ENCODE data around the gene UBE2J1.
A peak's percentile ranks its signal among the peaks of the same experiment; 100 is the strongest.

The UBE2J1 gene

DNA sequence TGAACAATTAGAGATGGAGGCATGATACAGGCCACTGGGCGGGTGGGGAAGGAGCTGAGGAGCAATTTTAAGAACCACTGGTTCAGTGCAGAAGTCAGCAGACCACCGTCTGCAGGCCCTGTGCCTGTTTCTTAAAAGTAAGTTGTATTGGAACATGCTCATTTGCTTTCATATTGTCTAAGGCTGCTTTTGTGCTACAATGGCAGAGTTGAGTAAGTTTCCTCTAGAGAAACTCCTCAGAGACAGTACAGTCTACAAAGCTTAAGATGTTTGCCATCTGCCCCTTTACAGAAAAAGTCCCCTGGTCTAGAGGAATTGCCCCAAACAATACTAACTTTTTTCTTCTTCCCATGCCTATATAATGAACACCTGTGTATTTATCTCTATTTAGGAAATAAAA lies 28.5 kb upstream of the UBE2J1 start:
- Histone ChIP-seq H3K27me3 (no peaks in the 10 kb centered on the region), H3K9me3 (no peaks in the 10 kb centered on the region), H3K36me3 (no peaks in the 10 kb centered on the region; the same call in none of the 2 replicates), H3K4me1 (no peaks in the 10 kb centered on the region; the same call in none of the 2 replicates), H3K4me3 (ENCODE audit: low read depth, low read length) (no peak overlapping the region)
- TF ChIP-seq, protein P1, sequence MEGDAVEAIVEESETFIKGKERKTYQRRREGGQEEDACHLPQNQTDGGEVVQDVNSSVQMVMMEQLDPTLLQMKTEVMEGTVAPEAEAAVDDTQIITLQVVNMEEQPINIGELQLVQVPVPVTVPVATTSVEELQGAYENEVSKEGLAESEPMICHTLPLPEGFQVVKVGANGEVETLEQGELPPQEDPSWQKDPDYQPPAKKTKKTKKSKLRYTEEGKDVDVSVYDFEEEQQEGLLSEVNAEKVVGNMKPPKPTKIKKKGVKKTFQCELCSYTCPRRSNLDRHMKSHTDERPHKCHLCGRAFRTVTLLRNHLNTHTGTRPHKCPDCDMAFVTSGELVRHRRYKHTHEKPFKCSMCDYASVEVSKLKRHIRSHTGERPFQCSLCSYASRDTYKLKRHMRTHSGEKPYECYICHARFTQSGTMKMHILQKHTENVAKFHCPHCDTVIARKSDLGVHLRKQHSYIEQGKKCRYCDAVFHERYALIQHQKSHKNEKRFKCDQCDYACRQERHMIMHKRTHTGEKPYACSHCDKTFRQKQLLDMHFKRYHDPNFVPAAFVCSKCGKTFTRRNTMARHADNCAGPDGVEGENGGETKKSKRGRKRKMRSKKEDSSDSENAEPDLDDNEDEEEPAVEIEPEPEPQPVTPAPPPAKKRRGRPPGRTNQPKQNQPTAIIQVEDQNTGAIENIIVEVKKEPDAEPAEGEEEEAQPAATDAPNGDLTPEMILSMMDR (IDR thresholded peaks at IDR 0.05; ENCODE audit: low read depth, low read length): no peak
- no peak for DNase-seq

DNA sequence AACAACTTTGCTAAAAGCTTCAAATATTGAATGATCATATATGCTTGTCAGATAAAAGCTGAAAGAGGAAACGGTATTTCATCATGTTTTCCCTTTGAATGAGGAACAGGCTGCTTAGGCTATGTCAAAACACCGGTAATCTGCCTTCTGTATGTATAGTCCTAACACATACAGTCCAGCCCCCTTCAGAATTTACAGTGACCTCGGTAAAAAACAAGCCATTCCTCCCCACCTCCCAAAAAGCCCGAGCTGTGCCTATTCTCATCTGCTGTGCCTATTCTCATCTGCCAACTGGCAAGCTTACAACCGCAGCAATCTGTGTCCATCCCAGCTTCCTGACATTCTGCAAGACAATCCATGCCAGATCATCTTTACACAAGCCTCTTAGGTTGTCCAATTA lies 26.8 kb upstream of the UBE2J1 start:
- no peaks in the 10 kb centered on the region for H3K9me3 ChIP-seq
- no peaks in the 10 kb centered on the region; the same call in none of the 2 replicates for H3K36me3 ChIP-seq
- DNase-seq: no peak
- no peak overlapping the region for H3K4me3 ChIP-seq (ENCODE audit: low read depth, low read length)
- H3K27me3 ChIP-seq: no peaks in the 10 kb centered on the region
- peaks cover 4% of the 10 kb centered on the region for H3K4me1 ChIP-seq
- TF ChIP-seq, protein P1 (IDR thresholded peaks at IDR 0.05; ENCODE audit: low read depth, low read length): no peak

DNA sequence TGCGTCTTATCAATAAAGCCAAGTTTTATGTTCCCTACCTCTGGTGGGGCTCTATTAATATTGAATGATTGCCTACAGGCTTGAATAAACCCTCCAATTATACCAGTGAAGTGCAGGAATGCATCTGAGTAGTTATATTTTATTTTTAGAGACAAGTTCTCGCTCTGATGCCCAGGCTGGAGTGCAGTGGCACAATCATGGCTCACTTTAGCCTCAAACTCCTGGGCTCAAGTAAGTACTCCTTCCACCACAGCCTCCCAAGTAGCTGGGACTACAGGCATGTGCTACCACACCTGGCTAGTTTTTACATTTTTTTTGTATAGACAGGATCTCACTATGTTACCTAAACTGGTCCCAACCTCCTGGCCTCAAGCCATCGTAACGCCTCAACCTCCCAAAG lies 26.1 kb upstream of the UBE2J1 start:
- Histone ChIP-seq H3K27me3 (no peaks in the 10 kb centered on the region), H3K4me1 (peaks cover 4% of the 10 kb centered on the region), H3K4me3 (ENCODE audit: low read depth, low read length) (no peak overlapping the region), H3K9me3 (no peaks in the 10 kb centered on the region), H3K36me3 (no peaks in the 10 kb centered on the region; the same call in 1 of the 2 replicates)
- DNase-seq: no peak
- TF ChIP-seq, protein P1 (IDR thresholded peaks at IDR 0.05; ENCODE audit: low read depth, low read length): no peak

DNA sequence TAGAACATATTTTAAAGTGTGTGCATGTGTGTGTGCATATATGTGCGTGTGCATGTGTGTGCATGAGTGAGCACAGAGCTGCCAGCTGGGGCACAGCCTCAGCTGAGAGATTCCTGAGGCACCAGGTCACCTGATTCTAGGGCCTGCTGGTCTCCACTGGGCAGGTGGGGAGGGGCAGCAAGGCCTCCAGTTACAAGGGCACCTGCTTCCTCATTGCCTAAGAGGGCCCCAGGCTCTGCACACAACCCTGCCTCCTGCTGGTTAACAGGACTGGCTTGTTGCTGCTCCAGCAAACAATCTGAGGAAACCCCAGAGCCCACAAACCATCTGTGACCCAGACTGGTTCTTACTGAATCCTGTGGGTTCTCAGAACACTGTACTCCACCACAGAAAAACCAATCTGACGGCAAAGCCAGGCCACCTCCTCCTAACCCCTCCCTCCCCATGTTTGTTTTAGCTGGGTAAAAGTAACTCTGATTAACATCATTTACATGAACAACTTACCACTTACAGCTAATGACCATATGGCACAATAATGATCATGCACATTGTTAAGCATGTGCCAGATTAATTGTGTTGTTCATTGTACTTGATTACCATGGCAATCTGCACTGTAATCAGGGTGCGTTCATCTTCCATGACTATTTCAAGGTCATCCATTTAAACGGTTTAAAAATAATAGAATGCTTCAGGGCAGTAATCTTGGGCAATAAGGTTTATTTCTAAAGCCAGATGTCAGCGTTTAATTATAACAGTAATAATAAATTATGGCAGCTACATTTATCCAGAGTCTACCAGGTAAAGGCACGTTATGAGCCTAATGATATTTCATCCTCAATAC lies 23.1 kb upstream of the UBE2J1 start:
- Histone ChIP-seq H3K9me3 (no peaks in the 10 kb centered on the region), H3K27me3 (no peaks in the 10 kb centered on the region), H3K4me1 (peaks cover 4% of the 10 kb centered on the region), H3K36me3 (no peaks in the 10 kb centered on the region; the same call in 1 of the 2 replicates), H3K4me3 (ENCODE audit: low read depth, low read length) (no peak overlapping the region)
- DNase-seq: peak; percentile 74
- TF ChIP-seq, protein P1 (IDR thresholded peaks at IDR 0.05; ENCODE audit: low read depth, low read length): peak; percentile 64

DNA sequence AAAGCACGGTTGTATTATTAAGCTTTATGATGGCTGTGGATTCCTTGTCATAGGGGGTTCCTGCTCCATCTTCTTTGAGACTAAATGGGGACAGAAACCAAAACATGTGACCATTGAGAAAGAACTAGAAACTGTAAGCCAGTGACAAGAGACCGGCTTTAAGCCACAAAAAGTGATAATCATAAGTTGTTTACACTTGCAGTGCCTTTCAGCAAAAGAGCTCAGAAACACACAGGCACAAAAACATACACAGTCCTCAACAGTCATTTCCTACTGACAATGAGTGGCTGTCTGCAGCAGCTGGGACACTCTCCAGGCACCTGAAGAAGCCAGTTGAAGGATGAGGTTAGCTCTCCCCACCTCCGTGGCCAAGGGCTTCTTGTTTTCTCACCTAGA lies 20.0 kb upstream of the UBE2J1 start:
- Histone ChIP-seq H3K27me3 (no peaks in the 10 kb centered on the region), H3K9me3 (no peaks in the 10 kb centered on the region), H3K36me3 (no peaks in the 10 kb centered on the region), H3K4me3 (ENCODE audit: low read depth, low read length) (no peak overlapping the region), H3K4me1 (peaks cover 4% of the 10 kb centered on the region)
- TF ChIP-seq, protein P1 (IDR thresholded peaks at IDR 0.05; ENCODE audit: low read depth, low read length): no peak
- no peak for DNase-seq

DNA sequence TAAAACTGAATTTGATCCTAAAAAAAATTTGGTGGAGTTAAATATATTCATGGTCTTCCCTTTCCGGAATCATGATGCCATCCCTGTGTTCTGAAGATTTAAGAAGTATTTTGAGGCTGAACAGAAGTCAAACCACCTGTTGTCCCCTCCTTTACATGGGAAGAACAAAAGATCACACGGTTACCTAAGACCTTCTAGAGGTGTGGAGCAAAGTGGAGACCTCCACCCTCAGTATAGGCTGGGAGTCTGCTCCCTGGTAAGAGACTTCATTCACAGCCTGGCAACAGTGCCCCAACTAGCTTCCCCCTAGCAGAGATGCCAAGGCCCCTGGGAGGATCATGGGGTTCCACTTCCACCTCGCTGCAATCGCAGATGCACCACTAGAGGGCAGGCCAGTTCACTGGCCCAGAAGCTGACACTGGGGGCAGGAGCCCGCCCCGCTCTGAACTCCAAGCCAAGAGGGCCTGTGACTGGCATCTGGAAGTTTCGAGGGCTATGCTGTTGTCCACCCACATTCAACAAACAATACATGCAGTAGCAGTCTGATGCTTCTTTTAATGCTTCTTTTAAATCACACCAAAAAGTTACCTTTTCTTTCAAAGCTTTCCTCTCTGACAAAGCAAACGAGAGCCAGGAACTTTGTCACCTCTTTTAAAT lies 19.5 kb upstream of the UBE2J1 start:
- peak; percentile 79 for DNase-seq
- H3K4me3 ChIP-seq (ENCODE audit: low read depth, low read length): no peak overlapping the region
- no peaks in the 10 kb centered on the region for H3K9me3 ChIP-seq

More for the DNA sequence above, 19.5 kb upstream of the UBE2J1 start:
- H3K27me3 ChIP-seq: no peaks in the 10 kb centered on the region
- H3K4me1 ChIP-seq: peaks cover 4% of the 10 kb centered on the region
- no peaks in the 10 kb centered on the region for H3K36me3 ChIP-seq
- TF ChIP-seq, protein P1 (IDR thresholded peaks at IDR 0.05; ENCODE audit: low read depth, low read length): peak; percentile 97
